ENCODE data around the gene CCDC57. TPM values are rescaled to one million over a fixed set of nuclear protein-coding genes. Genes with fewer than 3 reads are reported as not detected.
A peak's percentile ranks its signal among the peaks of the same experiment; 100 is the strongest.

The CCDC57 gene
- total and polyA plus RNA-seq, 11 donors: 4.3 to 17.6 (median 9.5) TPM

DNA sequence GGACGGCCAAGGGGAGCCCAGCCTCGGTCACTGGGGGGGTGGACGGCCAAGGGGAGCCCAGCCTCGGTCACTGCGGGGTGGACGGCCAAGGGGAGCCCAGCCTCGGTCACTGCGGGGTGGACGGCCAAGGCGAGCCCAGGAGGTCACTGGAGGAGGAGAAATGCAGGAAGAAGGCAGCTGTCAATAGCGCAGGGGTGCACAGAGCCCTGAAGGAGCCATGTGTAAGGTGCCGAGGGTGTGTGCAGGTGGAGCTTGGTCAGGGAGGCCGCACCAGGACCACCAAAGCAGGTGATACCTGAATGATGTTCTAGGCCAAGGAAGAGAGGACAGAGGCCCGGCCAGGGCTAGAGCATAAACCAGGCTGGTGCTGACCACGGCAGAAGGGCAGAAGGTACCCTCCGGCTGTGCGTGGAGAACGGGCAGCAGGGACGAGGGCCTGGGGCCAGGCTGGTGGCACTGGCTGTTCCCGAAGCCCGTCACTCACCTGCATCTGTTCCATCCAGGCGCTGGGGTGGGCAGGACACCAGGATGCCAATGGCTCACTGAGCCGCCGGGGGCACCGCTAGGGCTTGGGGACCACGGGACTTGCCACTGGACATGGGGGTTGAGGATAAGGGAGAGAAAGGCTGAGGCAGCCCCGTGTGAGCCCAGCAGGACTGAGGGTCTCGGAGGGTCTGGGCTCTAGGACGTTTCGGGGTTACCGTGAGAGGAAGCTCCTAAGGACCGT is 5.9 kb upstream of the CCDC57 start:
- TF ChIP-seq, protein P1, sequence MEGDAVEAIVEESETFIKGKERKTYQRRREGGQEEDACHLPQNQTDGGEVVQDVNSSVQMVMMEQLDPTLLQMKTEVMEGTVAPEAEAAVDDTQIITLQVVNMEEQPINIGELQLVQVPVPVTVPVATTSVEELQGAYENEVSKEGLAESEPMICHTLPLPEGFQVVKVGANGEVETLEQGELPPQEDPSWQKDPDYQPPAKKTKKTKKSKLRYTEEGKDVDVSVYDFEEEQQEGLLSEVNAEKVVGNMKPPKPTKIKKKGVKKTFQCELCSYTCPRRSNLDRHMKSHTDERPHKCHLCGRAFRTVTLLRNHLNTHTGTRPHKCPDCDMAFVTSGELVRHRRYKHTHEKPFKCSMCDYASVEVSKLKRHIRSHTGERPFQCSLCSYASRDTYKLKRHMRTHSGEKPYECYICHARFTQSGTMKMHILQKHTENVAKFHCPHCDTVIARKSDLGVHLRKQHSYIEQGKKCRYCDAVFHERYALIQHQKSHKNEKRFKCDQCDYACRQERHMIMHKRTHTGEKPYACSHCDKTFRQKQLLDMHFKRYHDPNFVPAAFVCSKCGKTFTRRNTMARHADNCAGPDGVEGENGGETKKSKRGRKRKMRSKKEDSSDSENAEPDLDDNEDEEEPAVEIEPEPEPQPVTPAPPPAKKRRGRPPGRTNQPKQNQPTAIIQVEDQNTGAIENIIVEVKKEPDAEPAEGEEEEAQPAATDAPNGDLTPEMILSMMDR (IDR thresholded peaks at IDR 0.05): no peak
- TF ChIP-seq POLR2A (IDR thresholded peaks at IDR 0.05): no peak
- Histone ChIP-seq H3K4me3 (no peak overlapping the region), H3K27me3 (no peaks in the 10 kb centered on the region), H3K36me3 (no peaks in the 10 kb centered on the region), H3K27ac (peak overlapping the region in 1 of 12 donors; percentile 99), H3K4me1 (peaks cover 0 to 41% (median 20%) of the 10 kb centered on the region in 12 donors), H3K9me3 (no peaks in the 10 kb centered on the region)
- ATAC-seq (no peak), DNase-seq (peak in 2 of 5 donors; percentile 35 to 56)
- WGBS, 4 donors: 90 to 95% (median 93%) methylated on average over 28 to 32 of the region's 32 CpGs
- intact Hi-C loops (cut with DNase I): no loop called here

DNA sequence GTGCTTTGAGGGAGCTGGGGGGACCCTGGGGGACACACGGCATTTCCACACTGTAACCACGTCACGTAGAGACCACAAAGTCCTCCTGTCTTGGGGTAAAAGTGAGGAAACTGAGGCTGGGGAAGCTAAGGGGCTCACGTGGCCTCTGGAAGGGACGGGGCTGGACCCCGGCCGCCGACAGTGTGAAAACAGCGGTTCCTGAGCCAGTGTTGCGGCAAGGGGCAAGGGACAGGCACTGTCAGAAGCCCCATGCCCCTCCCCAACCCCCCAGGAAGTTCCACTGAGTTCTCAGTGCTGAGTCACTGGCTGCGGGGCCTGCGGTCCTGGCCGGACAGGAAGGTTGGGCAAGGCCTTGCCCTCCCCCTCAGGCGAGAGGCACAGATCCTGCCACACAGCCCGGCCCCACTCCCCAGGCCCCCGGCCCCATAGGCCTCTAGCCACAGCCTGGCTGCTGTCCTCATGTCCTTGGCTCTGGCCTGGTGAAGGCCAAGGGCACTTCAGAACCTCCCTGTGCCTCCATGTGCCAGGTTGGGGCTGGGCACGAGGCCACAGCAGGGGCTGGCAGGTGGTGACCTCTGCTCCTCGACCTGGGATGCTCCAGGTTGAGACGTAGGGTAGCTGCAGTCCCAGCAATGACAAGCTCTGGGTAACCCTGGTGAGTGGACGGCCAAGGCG is 5.0 kb upstream of the CCDC57 start:
- DNase-seq (peak in 3 of 5 donors; percentile 73 to 88 (median 78)), ATAC-seq (peak in 3 of 4 donors; percentile 26 to 62 (median 51))
- no peaks in the 10 kb centered on the region for H3K27me3 ChIP-seq
- H3K36me3 ChIP-seq: no peaks in the 10 kb centered on the region
- TF ChIP-seq POLR2A (IDR thresholded peaks at IDR 0.05): no peak
- TF ChIP-seq, protein P1 (IDR thresholded peaks at IDR 0.05): no peak
- H3K27ac ChIP-seq: peak overlapping the region in 11 of 12 donors; percentile 1 to 99 (median 62)
- H3K4me1 ChIP-seq: peaks cover 0 to 47% (median 22%) of the 10 kb centered on the region in 12 donors
- no peaks in the 10 kb centered on the region for H3K9me3 ChIP-seq
- intact Hi-C loops (cut with DNase I): no loop called here
- 63 to 80% (median 71%) methylated on average over 9 to 21 of the region's 21 CpGs for WGBS, 4 donors
- H3K4me3 ChIP-seq: peak overlapping the region in 1 of 12 donors; percentile 37

DNA sequence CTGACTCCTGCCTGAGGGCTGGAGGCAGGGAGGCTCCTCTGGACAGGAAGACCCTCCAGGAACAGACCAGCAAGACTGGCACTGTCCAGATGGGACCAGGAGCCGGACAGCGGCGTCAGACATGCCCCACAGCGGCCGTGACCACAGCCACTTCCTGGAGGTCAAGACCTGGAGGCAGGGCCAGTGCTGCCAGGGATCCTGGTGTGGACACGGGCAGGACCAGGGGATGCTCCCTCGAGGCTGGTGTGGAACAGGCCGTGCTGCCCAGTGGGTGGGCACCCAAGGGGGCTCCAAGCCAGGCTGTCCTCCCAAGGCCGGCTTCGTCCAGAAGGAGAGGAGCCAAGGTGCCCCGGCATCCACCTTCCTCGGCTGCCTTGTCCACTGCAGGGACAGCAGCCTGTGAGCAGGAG is 4.5 kb upstream of the CCDC57 start:
- H3K4me1 ChIP-seq: peaks cover 0 to 47% (median 23%) of the 10 kb centered on the region in 12 donors
- H3K4me3 ChIP-seq: peak overlapping the region in 2 of 12 donors; percentile 3 to 37
- WGBS, 4 donors: 70 to 87% (median 72%) methylated on average over 7 to 12 of the region's 12 CpGs
- H3K27ac ChIP-seq: peak overlapping the region in 11 of 12 donors; percentile 1 to 99 (median 62)
- no peaks in the 10 kb centered on the region for H3K36me3 ChIP-seq
- peak in 1 of 4 donors; percentile 40 for ATAC-seq
- peak in 3 of 5 donors; percentile 31 to 73 (median 49) for DNase-seq
- H3K27me3 ChIP-seq: no peaks in the 10 kb centered on the region
- TF ChIP-seq, protein P1 (IDR thresholded peaks at IDR 0.05): no peak
- TF ChIP-seq POLR2A (IDR thresholded peaks at IDR 0.05): no peak
- H3K9me3 ChIP-seq: no peaks in the 10 kb centered on the region
- intact Hi-C loops (cut with DNase I): no loop called here

Data from heart left ventricle (tissue), 16 donors.